Umbilical cord (tissue), 2 donors: ENCODE measurements around the gene SPEN. TPM values are rescaled to one million over a fixed set of nuclear protein-coding genes. Genes with fewer than 3 reads are reported as not detected.

Experiments used
- DNase-seq: peaks from one replicate; pipeline ENCODE4 v3.0.0-alpha.2; 2015; ENCODE audit warnings: low spot score
- total RNA-seq: library from RNA; depleted of rRNA; stranded (reverse); fragments of >200 nt; gene quantifications from one replicate; pipeline ENCODE4 v1.2.3, GENCODE V29; 2014; ENCODE audit warnings: low replicate concordance; ENCODE audit not compliant: insufficient read depth

The SPEN gene
- total RNA-seq, 1 donor from 2014 or later = 23.1 TPM

DNA sequence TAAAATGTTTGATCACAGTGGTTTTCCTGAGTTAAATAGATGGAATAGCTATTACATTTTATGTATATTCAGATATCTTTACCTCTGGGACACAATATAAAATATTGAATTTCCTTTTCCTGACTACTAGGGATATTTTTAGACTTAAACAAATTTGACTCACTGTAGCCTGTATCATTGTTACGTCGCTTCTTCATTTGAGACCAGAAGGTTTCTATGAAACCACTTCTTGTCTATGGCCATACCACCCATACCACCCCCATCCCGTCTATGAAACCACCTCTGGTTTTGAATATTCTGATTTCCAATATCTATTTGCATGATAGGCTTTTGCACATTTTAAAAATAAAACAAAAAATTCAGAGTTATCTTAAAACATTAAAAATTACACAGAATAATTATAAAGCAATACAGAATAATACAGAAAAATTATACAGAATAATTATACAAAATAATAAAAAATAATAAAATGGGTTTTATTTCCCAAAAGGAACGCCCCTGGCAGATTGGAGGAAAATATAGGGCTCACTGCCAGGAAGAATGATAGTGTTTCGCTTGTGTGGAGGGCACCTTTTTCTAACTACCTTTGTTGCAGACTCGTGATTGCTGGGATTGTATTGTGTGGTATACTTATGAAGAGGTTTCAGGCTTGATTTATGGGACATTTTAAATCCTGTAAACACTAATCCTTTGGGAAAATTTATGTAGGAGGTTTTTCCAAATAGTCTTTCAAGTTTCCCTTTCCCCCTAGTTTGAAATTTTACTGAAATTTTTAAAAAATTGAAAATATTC, 4.7 kb downstream of the SPEN start:
- no peak for DNase-seq

DNA sequence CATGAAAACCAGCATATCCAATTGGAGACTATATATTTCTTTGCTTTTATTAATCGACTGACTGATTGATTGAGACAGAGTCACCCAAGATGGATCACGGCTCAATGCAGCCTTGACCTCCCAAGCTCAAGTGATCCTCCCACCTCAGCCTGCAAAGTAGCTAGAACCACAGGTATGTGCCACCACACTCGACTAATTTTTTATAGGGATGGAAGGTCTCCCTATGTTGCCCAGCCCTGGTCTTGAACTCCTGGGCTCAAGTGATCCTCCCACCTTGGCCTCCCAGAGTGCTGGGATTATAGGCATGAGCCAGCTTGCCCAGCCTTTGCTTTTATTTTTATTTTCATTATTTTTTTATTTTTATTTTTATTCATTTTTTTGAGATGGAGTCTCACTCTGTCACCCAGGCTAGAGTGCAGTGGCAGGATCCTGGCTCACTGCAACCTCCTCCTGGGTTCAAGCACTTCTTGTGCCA, 5.4 kb downstream of the SPEN start:
- no peak for DNase-seq

DNA sequence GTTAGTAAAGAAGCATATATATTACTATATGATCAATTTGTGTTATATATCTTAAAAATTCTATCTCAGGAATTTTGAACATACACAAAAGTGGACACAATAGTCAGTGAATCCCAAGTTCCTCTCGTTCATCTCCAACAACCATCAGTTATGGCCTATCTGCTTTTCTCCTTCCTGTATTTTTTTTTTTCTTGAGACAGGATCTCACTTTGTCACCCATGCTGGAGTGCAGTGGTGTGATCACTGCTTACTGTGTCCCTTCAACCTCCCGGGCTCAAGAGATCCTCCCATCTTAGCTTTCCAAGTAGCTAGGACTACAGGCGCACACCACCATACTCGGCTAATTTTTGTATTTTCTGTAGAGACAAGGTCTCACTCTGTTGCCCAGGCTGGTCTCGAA, 9.4 kb downstream of the SPEN start:
- no peak for DNase-seq

DNA sequence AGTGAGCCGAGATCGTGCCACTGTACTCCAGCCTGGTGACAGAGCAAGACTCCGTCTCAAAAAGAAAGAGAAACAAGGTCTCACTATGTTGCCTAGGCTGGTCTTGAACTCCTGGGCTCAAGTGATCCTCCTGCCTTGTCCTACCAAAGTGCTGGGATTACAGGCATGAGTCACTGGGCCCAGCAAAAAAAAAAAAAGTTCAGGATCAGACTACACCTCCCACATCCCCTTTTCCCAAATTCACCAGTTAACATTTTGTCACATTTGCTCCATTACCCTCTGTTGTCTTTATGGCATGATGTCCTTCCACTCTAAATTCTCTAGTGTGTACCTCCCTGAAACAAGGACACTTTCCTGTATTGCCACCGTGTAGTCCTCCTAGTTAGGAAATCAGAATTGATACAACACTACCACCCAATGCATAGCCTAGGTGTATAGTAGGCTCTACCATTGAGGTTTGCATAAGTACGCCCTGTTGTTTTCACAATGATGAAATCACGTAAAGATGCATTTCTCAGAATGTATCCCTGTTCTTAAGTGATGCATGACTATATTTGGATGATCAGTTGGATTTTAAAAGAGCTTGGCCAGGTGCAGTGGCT, 10.7 kb downstream of the SPEN start:
- DNase-seq = no peak

DNA sequence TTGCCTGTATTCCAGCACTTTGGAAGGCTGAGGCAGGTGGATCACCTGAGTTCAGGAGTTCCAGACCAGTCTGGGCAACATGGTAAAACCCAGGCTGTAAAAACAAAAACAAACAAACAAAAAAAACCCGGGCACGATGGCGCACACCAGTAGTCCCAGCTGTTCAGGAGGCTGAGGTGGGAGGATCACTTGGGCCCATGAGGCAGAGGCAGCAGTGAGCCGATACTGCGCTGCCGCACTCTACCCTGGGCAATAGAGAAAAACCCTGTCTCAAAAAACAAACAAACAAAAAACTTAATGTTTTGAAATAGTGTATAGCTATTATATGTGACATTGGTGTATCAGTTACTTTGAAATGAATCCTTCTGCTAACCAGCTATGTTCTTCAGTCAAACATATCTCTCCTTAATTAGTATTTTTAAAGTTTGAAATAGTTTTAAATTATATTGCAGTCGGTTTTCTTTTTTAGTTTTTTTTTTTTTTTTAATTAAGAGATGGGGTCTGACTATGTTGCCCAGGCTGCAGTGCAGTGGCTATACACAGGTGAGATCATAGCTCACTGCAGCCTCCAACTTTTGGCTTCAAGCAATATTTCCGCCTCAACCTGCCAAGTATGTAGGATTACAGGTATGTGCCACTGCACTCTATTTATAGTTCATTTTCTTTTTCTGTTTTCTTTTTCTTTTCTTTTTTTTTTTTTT, 11.3 kb downstream of the SPEN start:
- DNase-seq = no peak

DNA sequence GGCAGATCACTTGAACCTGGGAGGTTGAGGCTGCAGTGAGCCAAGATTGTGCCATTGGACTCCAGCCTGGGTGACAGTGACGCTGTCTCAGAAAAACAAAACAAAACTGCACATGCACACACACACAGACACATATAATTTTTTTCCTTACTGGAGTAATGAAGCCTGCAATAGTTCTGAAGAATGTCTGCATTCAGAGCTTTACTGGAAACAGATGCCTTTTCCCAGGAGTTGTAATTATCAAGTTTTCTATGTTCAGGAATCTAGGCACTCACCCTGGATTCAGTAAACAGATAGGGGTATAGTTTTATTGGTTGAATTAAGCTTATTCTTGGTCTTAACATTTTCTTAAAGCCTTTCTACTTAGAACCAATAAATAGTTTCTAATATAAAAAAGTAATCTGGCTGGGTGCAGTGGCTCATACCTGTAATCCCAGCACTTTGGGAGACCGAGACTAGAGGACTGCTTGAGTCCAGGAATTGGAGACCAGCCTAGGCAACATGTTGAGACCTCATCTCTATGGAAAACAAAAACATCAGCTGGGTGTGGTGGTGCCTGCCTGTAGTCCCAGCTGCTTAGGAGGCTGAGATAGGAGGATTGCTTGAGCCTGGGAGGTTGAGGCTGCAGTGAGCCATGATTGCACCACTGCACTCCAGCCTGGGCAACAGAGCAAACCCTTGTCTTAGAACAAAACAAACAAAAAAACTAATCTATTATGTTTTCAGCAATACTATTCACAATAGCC, 15.8 kb downstream of the SPEN start:
- DNase-seq = no peak

DNA sequence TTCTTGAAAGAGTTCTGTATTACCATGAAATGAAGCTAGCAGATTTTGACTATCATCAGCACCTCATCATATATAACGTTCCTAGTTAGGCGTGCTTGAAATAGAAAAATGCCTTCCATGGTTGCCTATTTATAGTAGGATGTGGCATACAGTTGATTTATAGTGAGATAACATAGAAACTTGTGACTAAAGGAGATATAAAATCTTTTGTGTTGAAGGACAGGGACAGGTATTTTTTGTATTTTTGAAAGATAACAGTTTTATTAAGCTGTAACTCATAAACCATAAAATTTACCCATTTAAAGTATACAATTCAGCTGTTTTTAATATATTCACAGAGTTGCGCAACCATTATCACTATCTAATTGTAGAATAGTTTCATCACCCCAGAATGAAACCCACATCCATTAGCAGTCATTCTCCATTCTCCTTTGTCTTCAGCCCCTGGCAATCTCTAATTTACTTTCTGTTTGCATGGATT, 19.3 kb downstream of the SPEN start:
- DNase-seq = no peak

DNA sequence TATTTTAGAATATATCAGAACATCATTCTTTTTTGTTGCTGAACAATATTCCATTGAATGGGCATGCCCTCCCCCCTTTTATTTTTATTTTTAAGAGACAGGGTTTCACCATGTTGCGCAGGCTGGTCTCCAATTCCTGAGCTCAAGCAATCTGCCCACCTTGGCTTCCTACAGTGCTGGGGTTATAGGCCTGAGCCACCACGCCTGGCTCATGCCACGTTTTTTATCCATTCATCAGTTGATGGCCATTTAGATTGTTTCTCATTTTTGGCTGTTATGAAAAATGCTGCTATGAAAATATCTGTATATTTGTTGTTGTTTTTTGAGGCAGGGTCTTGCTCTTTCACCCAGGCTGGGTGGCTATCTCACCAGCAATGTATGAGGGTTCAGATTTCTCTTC, 19.8 kb downstream of the SPEN start:
- DNase-seq = no peak

DNA sequence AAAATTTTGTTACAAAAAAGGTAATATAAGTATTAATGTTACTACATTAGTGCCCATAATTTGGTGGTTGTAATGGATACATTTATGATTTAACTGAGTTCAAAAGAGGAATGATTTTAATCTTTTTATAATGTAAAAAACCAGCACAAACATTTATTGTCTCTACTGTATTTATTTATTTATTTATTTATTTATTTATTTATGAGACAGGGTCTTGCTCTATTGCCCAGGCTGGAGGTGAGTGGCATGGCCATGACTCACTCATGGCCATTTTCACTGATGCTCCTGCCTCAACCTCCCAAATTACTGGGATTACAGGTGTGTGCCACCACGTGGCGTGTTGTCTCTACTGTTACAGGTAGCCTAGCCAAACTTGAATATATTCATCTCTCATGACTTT, 21.9 kb downstream of the SPEN start:
- DNase-seq = no peak

DNA sequence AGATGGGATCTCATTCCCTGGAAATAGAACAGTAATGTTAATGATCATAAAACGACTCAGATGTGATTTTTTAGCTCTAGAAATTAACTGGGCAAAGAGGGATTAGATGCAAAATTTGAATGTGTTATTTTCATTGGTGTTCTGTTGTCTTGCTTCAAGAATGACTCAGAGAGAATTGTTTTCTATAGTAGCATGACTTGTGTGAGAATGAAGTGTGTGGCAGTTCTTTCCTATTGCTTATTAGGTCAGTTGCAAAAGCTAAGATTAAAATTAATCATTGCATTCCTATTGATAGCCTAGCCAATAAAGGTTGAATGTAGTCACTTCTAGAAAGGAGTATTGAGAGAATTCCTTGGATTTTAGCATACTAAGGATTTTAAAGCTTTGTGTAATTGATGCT, 22.9 kb downstream of the SPEN start:
- no peak for DNase-seq

DNA sequence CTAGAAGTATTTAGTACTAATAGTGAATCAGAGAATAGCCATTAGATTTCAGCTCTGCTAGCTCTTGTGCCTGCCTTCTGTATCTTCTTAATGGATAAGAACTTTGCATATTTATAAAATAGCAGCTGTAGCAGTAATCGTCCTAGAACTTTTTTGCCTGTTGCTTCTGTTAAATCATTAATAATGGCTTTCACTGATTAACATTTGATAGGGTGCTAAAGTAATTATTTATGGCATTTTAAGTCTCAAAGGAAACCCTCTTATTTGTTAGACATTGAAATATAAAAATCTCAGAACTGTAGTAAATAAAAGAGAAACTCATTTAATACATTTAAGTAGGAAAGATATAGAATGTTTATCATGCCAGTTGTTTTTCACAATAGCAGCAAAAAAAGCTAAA, 27.0 kb downstream of the SPEN start:
- no peak for DNase-seq

DNA sequence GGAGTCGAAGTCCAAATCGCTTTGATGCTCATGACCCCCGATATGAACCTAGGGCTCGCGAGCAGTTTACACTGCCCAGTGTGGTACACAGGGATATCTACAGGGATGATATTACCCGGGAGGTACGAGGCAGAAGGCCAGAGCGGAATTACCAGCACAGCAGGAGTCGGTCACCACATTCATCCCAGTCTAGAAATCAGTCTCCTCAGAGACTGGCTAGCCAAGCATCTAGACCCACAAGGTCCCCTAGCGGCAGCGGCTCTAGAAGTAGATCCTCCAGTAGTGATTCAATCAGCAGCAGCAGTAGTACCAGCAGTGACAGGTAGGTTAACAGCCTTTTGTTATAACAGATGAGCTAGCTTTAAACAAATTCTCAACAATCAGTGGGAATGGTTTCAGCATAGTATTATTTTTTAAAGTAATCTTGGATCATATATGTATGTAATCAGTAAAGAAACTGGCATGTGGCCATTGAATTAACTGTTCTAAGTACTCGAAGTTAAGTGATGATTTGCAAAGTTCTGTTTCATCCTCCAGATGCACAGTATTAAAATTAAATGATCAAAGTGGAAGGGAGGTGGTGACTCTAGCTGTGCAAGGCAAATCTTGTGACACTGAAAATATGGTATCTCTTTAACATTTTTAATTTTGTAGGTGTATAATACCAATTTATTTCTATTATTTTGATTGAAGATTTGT, 29.0 kb downstream of the SPEN start:
- no peak for DNase-seq

DNA sequence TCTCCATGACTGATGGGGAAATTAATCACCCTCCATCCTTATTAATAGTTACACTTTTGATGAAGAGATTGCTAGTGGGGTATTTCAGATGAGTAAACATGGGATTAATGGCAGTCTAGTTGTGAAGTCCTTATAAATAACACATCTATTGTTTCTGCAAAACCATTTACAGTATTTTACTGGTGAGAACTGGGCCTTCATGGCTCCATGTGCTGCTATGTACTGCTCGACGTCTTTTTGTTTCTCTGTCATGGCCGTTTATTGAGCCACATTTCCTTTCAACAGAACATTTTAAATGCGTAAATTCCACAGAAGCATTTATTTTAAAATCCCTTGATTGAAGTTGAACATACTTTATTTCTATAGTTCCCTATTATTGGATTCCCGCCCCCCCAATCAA, 34.5 kb downstream of the SPEN start:
- DNase-seq = no peak

DNA sequence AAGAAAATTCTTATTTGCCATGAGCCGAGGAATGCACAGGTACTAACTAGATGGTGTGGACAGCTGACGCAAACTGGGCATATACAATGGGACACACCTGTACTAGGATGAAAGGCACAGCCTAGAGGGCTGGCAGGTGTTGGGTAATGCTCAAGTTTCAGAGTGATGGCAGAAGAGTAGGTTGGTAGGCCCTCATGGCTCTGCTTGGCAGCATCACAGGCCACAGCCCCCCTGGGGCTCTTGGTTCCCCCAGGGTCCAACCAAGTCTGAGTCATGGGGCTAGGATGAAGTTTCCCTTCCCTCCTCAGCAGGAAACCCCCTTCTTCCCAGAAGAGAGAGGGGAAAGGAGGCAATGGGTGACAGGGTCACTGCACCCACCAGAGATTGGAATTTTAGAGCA, 35.2 kb downstream of the SPEN start:
- no peak for DNase-seq

DNA sequence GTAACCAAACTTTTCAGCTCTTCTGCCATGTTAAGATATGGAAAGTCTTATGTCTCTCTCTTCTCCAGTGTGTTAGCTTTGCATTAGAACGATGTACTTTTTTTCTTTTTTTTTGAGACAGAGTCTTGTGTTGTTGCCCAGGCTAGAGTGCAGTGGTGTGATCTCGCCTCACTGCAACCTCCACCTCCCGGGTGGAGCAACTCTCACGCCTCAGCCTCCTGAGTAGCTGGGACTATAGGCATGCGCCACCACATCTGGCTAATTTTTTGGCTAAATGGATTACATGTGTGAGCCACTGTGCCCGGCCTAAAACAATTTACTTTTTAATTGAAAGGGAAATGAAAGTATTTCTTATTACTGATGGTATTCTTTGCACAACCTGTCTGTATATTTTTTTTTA, 35.8 kb downstream of the SPEN start:
- DNase-seq = no peak

DNA sequence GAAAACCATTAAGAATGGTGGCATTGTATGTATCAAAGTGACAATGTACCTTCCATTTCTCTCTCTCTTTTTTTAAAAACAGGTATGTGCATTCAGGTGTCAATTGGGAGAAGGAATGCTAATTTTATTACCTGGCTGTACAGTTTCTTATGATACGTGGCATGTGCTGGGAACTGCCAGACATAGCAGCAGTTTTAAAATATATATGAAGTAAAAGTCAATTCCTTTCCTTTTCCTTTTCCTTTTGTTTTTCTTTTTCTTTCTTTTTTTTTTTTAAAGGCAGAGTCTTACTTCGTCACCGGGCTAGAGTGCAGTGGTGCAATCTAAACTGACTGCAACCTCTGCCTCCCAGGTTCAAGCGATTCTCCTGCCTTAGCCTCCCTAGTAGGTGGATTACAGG, 37.0 kb downstream of the SPEN start:
- peak; percentile 11 for DNase-seq

DNA sequence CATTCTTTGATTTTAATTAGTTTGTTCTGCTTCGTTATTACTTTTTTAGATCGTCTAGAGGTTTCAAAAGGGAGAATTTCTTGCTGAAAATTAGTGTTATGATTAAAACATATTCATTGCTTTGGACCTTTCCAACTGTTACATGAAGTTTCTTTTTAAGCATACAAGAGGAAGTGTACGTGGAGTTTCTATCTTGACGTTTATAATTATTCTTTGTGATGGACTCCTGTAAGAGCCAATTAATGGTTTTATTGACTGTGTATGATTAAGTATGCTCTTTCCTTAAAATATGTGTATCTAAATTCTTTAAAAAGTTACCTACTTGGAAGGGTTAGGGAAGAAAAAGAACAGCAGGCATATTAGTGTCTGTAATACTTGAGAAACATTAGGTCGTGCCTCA, 37.8 kb downstream of the SPEN start:
- DNase-seq = no peak

DNA sequence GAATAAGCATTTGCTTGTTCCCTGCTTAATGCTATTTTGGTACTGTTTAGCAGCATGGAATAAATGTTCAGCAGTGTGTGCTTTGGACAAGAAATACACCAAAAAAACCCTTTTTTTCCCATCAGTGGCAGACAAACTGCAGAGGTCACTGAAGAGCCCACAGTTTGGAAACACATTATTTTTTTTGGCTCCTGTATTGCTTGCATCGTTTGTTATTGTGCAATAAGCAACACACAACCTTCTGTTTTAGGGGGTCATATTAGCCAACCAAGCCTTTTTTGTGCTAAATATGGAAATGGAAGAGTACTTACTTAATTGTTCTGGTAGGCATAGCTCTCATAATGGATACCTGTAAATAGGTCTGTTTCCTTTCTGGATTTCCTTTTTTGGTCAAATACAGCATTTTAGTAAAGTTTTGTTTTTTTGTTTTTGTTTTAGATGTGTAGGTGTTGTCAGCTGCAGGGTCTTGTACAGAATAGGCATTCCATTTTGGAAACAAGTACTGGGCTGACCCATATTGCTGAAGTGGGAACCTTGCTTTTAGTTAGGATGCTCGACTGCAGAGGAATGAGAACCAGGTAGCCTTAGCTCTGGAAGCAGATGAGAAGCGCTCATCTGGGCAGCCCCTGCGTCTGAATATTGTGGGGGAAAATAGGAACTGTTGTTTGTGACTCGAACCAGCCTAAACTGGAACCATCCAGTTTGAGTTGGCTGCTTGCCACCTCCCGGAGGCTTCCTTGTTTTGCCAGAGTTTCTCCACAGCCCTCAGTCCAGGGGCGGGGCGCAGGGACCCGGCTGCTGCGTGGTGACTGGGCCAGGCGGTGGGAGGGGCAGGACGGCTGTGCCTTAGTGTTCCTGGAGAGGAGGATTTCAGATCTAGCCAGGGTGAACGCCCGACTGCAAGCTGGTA, 38.4 kb downstream of the SPEN start:
- DNase-seq = peak; percentile 99

DNA sequence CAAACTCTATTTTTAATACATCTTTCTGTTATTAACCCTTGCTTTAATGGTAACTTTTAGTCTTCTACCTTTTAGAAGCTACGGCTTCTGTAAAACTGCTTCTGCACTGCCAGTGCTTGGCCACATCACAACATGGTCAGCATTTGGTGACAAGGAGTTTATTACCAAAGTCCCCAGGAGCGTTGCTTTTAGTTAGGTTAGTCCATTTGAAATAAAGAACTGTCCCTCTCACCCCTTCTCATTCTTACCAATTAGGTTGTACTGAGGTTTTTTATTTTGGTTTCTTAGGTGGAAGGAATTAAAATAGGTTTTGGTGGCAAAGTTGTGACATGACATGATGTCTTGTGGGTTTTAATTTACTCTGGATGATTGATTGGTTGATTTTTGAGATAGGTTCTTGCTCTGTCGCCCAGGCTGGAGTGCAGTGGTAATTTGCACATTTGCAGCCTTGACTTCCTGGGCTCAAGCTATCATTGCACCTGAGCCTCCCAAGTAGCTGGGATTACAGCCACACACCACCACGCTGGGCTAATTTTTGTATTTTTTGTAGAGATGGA, 39.2 kb downstream of the SPEN start:
- DNase-seq = no peak
